Activated CD4-positive, alpha-beta T cell treated with anti-CD3 and anti-CD28 coated beads for 48 hours (primary cell): ENCODE results near the gene FHL1.
"Not testable (repeated sequence)": the region's sequence is repeated elsewhere in the genome, so short reads cannot be mapped to it uniquely, and the experiment has no call there.

ENCODE experiments used
- DNase-seq: peaks from one replicate; pipeline ENCODE4 v3.0.0-alpha.2; 2020

The FHL1 gene

DNA sequence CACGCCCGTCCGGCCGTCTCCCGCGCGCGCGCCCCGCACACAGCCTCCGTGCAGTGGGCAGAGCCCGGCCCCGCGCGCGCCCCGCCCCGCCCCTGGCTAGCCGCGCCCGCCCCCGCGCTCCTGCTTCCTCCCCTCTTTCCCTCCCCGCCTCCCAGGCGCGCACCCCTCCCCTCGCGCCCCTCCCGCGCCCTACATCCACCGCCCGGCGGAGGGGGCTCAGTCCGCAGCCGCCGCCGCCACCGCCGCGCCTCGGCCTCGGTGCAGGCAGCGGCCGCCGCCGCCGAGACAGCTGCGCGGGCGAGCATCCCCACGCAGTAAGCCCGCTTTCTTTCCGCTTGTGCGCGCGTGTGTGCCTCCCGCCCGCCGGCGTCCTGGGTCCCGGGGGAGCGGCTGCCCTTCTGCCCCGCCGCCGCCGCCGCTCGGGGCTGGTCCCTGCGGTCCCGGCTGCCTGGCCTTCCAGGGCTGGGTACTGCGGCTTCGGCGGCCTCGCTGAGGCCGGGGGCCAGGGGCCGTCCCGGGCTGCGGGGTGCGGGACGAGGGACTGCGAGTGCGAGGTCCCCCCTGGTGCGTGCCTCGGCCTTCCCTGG is at the start of gene FHL1:
TSS of gene FHL1 (plus strand) at position 219 of the 587 bp plus-strand sequence.
- peak; percentile 42 for DNase-seq

GRCh38 chrX:136097871-136098805 is 49.2 kb upstream of the FHL1 start:
- DNase-seq, result no peak

GRCh38 chrX:136104936-136105335 is 42.4 kb upstream of the FHL1 start:
- DNase-seq, result no peak

DNA sequence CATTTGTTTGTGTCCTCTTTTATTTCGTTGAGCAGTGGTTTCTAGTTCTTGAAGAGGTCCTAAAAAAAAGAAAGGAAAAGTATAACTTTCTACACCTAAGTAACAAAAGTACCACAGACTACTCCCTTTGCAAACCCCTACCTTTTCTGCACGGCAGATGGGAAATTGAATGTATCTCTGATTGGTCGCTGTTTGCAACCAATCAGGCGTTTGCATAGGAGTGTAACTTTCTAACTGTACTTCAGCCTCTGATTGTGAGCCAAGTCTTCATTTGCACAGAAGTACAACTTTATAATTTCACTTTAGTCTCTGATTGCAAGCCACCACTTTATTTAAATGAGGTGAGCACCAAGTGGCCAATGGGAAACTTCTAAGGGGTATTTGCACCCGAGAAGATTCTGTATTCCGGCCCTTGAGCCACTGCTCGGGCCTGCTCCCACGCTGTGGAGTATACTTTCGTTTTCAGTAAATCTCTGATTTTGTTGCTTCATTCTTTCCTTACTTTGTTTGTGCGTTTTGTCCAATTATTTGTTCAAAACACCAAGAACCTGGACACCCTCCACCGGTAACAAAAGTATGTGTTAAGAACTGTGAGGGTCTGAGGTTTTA is 40.3 kb upstream of the FHL1 start:
- DNase-seq, result no peak

- DNase-seq, result not testable (repeated sequence)
These were observed 38.4 kb upstream of the FHL1 start for GRCh38 chrX:136108905-136109304.

GRCh38 chrX:136112286-136112685 is 35.0 kb upstream of the FHL1 start:
- no peak for DNase-seq

DNA sequence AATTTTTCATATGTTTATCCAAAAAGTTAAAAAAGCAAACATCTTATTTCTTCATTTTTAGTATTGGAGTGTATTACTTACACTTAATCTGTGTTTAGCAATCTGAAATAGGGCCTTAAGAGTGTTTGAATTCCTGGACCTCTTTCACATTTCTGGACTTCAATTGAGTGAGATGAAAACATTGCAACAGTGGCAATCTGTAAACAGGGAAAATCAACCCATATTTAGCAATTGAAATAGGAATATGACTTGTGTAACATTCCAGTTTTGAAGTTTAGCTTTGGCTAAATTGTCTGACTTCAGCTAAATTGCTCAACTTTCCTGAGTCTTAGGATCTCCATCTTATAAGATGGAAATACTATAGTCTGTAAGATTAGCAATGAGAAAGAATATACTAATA is 34.6 kb upstream of the FHL1 start:
- no peak for DNase-seq

DNA sequence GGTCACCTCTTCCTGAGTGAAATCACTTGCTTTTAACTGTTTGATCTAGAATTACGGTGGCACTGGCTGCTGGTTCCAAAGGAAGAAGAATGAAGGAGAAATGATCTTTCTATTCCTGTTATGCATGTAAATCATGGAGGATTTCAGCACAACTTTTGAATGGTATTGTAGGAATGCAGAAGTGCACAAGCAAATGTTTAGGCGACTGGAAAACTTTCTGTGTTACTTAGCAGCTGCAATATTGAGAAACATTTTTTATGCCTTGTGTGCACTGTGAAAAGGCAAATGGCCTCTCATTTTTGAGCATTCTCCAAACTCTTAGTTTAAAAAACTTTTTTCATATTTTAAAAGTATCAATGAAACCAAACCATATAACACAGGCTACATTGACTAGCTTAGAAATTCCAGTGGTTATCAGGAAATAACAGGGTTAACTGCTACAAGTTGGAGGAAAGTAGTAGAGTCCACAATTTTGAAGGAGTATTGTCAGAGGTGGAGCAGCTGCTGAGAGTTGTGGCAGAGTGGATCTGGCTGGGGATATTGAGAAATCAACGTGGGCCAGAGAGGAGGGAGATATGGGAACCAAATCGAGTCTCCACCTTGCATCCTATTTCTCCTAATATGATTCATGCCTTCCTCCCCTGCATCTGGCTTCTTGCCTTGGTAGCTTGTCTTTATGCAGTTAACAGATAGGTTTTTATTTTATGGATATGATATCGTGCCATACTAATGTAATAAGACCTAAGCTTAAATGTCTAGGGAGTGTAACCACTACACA is 32.0 kb upstream of the FHL1 start:
- DNase-seq, result no peak

DNA sequence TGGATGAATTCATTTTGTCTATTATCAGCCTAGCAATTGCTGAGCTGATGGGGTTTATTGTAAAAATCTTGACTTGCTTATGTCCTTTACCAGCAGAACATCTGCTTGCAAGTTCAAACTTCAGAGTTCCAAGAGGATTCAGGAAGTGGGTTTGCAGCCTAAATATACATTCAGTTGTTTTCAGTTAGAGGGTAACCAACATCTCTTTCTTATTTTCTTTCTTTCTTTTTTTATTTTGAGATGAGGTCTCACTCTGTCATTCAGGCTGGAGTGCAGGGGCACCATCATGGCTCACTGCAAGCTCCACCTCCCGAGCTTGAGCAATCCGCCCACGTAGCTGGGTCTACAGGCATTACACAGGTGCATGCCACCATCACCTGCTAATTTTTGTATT is 31.4 kb upstream of the FHL1 start:
- DNase-seq, result no peak

DNA sequence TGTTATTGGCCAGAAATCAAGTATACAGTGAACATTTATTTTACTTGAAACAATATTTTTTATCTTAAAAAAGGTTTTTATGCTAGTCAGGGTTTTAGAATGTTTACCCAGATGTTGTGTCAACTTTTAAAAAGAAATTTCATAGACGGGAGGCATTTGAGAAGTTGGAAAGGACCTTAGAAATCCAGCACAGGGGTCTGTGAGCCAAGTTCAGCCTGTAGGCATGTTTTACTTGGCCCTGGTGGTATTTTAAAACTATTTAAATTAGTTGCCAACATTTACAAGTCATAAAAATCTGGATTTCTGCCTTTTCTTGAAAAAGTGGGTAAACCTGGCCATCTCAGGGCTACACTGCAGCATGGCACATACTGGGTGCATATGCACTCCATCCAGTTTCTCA is 25.5 kb upstream of the FHL1 start:
- DNase-seq, result no peak

DNA sequence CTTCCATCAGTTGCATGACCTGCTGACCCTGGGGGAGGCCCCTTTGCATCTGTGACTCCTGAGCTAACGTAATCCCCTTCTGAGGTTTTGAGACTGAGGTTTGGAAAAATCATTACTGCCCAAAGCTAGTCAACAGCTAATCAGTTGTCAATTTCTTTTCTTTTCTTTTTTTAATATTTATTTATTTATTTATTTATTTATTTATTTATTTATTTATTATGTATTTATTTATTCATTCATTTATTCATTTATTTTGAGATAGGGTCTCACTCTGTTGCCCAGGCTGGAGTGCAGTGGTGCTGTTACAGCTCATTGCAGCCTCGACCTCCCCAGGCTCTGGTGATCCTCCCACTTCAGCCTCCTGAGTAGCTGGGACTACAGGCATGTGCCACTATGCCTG is 25.1 kb upstream of the FHL1 start:
- no peak for DNase-seq

GRCh38 chrX:136125106-136125505 is 22.2 kb upstream of the FHL1 start:
- DNase-seq, result no peak

GRCh38 chrX:136126371-136126770 is 21.0 kb upstream of the FHL1 start:
- no peak for DNase-seq

DNA sequence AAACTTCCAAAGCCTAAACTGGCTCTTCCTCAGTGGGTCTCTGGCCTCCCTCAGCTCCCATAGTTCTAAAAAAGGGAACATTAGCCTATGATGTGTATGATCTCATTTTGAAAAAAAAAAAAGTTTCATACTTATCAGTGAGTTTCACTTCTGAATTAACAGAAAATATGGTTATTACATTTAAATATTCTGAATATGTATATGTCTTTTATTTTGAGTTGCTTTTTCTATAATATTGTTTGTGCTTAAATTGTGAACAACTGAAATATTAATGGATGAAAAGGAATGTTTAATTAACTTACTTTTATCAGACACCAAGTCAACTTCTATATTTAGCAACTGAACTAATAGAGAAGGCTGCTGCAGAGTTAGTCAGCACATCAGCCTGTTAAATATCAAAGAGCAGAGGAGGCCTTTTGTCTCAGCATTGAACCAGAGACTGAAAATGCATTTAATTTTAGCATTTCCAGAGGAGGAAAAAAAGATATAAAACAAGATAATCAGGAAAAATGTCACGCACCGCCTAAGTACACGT is 20.4 kb upstream of the FHL1 start:
- DNase-seq, result no peak

DNA sequence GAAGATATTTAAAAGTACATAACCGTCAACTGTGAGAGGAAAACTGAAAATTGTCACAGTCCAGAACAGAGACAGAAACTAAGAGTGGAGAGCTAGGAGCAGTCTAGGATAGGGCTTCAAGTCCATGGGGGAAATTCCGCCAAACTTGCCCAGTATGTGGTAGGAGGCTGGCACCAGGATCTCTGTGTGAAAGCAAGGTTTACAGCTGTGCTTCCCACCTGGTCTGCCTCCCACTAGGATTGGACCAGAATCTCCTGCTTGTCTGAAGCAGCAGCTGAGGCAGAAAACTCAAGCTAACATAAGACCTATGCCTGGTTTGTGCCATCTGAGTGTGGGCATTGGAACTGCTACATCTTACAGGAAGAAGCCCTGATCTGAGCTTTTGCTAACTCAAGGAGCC is 18.6 kb upstream of the FHL1 start:
- DNase-seq, result no peak

GRCh38 chrX:136130931-136131833 is 16.2 kb upstream of the FHL1 start:
- DNase-seq, result peak; percentile 23

DNA sequence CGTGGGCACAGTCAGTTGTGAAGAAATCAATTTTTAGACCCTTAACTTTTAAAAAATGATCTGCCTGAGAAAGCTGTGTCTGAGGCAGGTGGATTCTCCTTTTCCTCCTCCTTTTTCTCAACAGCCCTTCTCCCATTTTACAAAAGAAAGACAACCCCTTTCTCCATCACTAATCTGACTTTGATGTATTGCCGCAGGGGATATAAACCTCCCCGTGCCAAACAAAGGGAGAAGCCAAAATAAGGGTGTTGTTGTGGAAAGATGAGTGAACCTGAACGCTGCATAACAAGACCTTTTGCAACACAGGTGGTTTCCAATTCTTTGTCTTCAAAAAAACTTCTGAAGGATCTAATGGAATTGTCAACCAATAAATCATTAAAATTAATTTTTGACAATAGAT is 8.4 kb upstream of the FHL1 start:
- DNase-seq, result no peak

GRCh38 chrX:136141569-136141968 is 5.8 kb upstream of the FHL1 start:
- no peak for DNase-seq

GRCh38 chrX:136142592-136142991 is 4.7 kb upstream of the FHL1 start:
- no peak for DNase-seq

- DNase-seq, result no peak
These were observed 3.6 kb upstream of the FHL1 start for GRCh38 chrX:136143711-136144110.

DNA sequence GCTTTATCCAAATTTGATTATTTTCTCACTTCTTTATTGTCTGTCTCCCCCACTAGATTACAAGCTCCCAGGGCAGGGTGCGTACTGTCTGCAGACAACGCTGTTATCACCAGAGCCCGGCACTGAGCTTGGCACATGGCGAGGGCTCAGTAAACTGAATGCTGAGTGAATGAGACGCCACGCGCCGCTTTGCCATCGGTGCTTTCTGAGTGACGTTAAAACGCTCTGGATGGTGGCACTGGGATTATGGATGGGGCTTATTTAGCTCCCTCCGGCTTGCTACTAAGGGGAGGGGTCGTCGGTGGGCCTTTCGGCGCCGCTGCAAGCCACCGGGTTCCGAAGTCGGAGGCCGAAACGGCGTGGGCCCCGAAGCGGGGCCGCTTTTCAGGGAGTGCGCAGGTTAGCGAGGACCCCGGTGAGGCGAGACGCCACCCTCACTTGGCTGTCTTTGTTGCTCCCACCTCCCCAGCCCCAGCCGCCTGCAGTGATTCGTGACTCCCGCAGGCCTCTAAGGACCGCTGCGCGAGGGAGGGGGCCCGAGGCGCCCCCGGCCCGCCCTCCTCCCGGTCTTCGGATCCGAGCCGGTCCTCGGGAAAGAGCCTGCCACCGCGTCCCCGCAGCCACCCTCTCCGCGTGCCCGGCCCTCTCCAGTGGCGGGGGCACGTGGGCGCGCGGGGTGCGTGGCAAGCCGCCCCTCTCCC is 569 bp upstream of the FHL1 start:
- DNase-seq, result peak; percentile 38
